SK-N-SH (cell line): ENCODE data around the gene CCDC30. TPM values are rescaled to one million over a fixed set of nuclear protein-coding genes. Genes with fewer than 3 reads are reported as not detected.

Source experiments
- CTCF ChIA-PET: fragments of 300-600, 350-600 bp; formaldehyde crosslinking; extraction: SDS; loops from one replicate; lab custom pipeline; 2021; lab: Yijun Ruan, JAX
- POLR2A ChIA-PET: fragments of 350-600 bp; sonication (Branson Sonifier 250); formaldehyde crosslinking; extraction: SDS; loops from one replicate; lab custom pipeline; 2020; ENCODE audit warnings: antibody characterized with exemption, inconsistent platforms; lab: Yijun Ruan, JAX
- DNase-seq: peaks from one replicate; pipeline ENCODE4 v3.0.0; 2012
- H2AFZ ChIP-seq: fragments of 200-600 bp; sonication (generic); 2 replicates; pipeline ENCODE4 v1.8.1; 2016; ENCODE audit warnings: antibody characterized with exemption, mild to moderate bottlenecking, low read depth
- H3F3A ChIP-seq: fragments of 200-600 bp; sonication (generic); replicated peaks from 2 replicates; pipeline ENCODE3; 2016; ENCODE audit warnings: antibody characterized with exemption, mild to moderate bottlenecking; ENCODE audit not compliant: insufficient read depth
- H3K27ac ChIP-seq, 2 experiments: fragments of 200-500 bp in 1 of 2; fragments of 200-600 bp in 1 of 2; sonication (Bioruptor generic) in 1 of 2; sonication (generic), shearing (Covaris generic) in 1 of 2; 2 replicates each; pipeline versions ENCODE4 v1.5.1 to v1.6.1; 2014 to 2016; ENCODE audit warnings: low read depth in 2 of 2, inconsistent platforms in 1 of 2, low read length in 1 of 2, mild to moderate bottlenecking in 1 of 2, mixed read lengths in 1 of 2
- H3K27me3 ChIP-seq: fragments of 200-600 bp; sonication (generic), shearing (Covaris generic); 2 replicates; pipeline ENCODE4 v1.6.1; 2016; ENCODE audit warnings: mixed run types; ENCODE audit not compliant: insufficient read depth
- H3K36me3 ChIP-seq, 2 experiments: fragments of 200-500 bp in 1 of 2; fragments of 200-600 bp in 1 of 2; sonication (Bioruptor generic) in 1 of 2; sonication (generic) in 1 of 2; replicated peaks in 1 of 2; 2 replicates each; pipeline versions ENCODE3 to v1.5.1; 2014 to 2016; ENCODE audit warnings: low read length in 1 of 2, mild to moderate bottlenecking in 1 of 2; ENCODE audit not compliant: insufficient read depth in 2 of 2, control insufficient read depth in 1 of 2
- H3K4me1 ChIP-seq, 2 experiments: fragments of 200-500 bp in 1 of 2; fragments of 200-600 bp in 1 of 2; sonication (Bioruptor generic) in 1 of 2; sonication (generic), shearing (Covaris generic) in 1 of 2; 2 replicates each; pipeline versions ENCODE4 v1.5.1 to v1.6.1; 2014 to 2016; ENCODE audit warnings: low read depth in 1 of 2, low read length in 1 of 2, mixed run types in 1 of 2; ENCODE audit not compliant: insufficient read depth in 2 of 2, control insufficient read depth in 1 of 2
- H3K4me2 ChIP-seq: fragments of 200-600 bp; sonication (generic), shearing (Covaris generic); 2 replicates; pipeline ENCODE4 v1.6.1; 2017; ENCODE audit warnings: mixed run types
- H3K4me3 ChIP-seq, 2 experiments: fragments of 200-500 bp in 1 of 2; fragments of 200-600 bp in 1 of 2; sonication (Bioruptor generic) in 1 of 2; sonication (generic), shearing (Covaris generic) in 1 of 2; 2 replicates each; pipeline versions ENCODE4 v1.5.1 to v1.8.1; 2014 to 2016; ENCODE audit warnings: low read depth in 2 of 2, inconsistent platforms in 1 of 2, low read length in 1 of 2, mild to moderate bottlenecking in 1 of 2, mixed read lengths in 1 of 2, moderate library complexity in 1 of 2
- H3K79me2 ChIP-seq: fragments of 200-600 bp; sonication (generic); 2 replicates; pipeline ENCODE4 v1.8.1; 2017; ENCODE audit warnings: mild to moderate bottlenecking; ENCODE audit not compliant: insufficient read depth
- H3K9ac ChIP-seq: fragments of 200-600 bp; sonication (generic); 2 replicates; pipeline ENCODE4 v1.6.1; 2017; ENCODE audit warnings: mixed run types
- H3K9me2 ChIP-seq: fragments of 200-600 bp; sonication (generic); 2 replicates; pipeline ENCODE4 v1.6.1; 2017; ENCODE audit warnings: mixed run types
- H3K9me3 ChIP-seq: fragments of 200-600 bp; sonication (generic); 2 replicates; pipeline ENCODE4 v1.6.1; 2017; ENCODE audit warnings: mixed run types, mild to moderate bottlenecking, moderate library complexity
- H4K20me1 ChIP-seq: fragments of 200-600 bp; sonication (generic); 2 replicates; pipeline ENCODE4 v1.6.1; 2017; ENCODE audit warnings: mild to moderate bottlenecking, mixed run types; ENCODE audit not compliant: insufficient read depth
- CTCF ChIP-seq: fragments of 200-600 bp; sonication (generic); IDR thresholded peaks from 2 replicates; pipeline ENCODE4 v1.6.1; 2017; ENCODE audit warnings: antibody characterized with exemption, mild to moderate bottlenecking, moderate library complexity
- FOSL2 ChIP-seq: IDR thresholded peaks from 2 replicates; pipeline ENCODE4 v1.4.0; 2012; ENCODE audit warnings: low read depth, mild to moderate bottlenecking, moderate library complexity, borderline replicate concordance
- GABPA ChIP-seq: IDR thresholded peaks from 2 replicates; pipeline ENCODE4 v1.4.0; 2012; ENCODE audit warnings: low read depth, mild to moderate bottlenecking
- GATA2 ChIP-seq: sonication (generic); formaldehyde crosslinking; IDR thresholded peaks from 2 replicates; pipeline ENCODE4 v1.5.0; 2020; ENCODE audit warnings: mild to moderate bottlenecking, missing genetic modification reagents
- MEF2A ChIP-seq: IDR thresholded peaks from 2 replicates; pipeline ENCODE4 v1.4.0; 2012; ENCODE audit warnings: low read depth, borderline replicate concordance
- MXI1 ChIP-seq: IDR thresholded peaks from 2 replicates; pipeline ENCODE4 v1.6.1; 2012; ENCODE audit warnings: mild to moderate bottlenecking, low read depth, low read length, improper control_type of control experiment
- NFIC ChIP-seq: IDR thresholded peaks from 2 replicates; pipeline ENCODE4 v1.4.0; 2012; ENCODE audit warnings: borderline replicate concordance
- RAD21 ChIP-seq: IDR thresholded peaks from 2 replicates; pipeline ENCODE4 v1.6.1; 2012; ENCODE audit warnings: mild to moderate bottlenecking, low read length
- REST ChIP-seq: IDR thresholded peaks from 2 replicates; pipeline ENCODE4 v1.6.1; 2012; ENCODE audit warnings: mild to moderate bottlenecking, low read depth, low read length, moderate library complexity
- RFX5 ChIP-seq: IDR thresholded peaks from 2 replicates; pipeline ENCODE4 v1.6.1; 2012; ENCODE audit warnings: mild to moderate bottlenecking, improper control_type of control experiment, low read length
- RXRA ChIP-seq: IDR thresholded peaks from 2 replicates; pipeline ENCODE4 v1.4.0; 2012; ENCODE audit warnings: low read depth, mild to moderate bottlenecking, borderline replicate concordance
- SIN3A ChIP-seq: IDR thresholded peaks from 2 replicates; pipeline ENCODE4 v1.6.1; 2012; ENCODE audit warnings: low read depth, mild to moderate bottlenecking, low read length, moderate library complexity, borderline replicate concordance
- SMC3 ChIP-seq: IDR thresholded peaks from 2 replicates; pipeline ENCODE4 v1.6.1; 2012; ENCODE audit warnings: low read depth, low read length, improper control_type of control experiment
- USF1 ChIP-seq: IDR thresholded peaks from 2 replicates; pipeline ENCODE4 v1.4.0; 2012; ENCODE audit warnings: low read depth, borderline replicate concordance
- YY1 ChIP-seq: IDR thresholded peaks from 2 replicates; pipeline ENCODE4 v1.4.0; 2012; ENCODE audit warnings: low read depth, mild to moderate bottlenecking
- WGBS: methylation state at CpG from one replicate; pipeline ENCODE4 v1.1.6; 2017; ENCODE audit warnings: low lambda C conversion rate; 5-methylcytosine and 5-hydroxymethylcytosine counted together
- polyA plus RNA-seq, 3 experiments: library from polyadenylated mRNA; depleted of rRNA; stranded (reverse); fragments of >200 nt; gene quantifications; 2 replicates each; pipeline ENCODE4 v1.2.3, GENCODE V29; 2012
- TF ChIP-seq, protein P1 (sequence below): IDR thresholded peaks from 2 replicates; pipeline ENCODE4; 2012
- TF ChIP-seq, protein P2 (sequence below): fragments of 150-350 bp; IDR thresholded peaks from 2 replicates; pipeline ENCODE4 v1.6.1; 2016; ENCODE audit warnings: mild to moderate bottlenecking, low read depth, low read length

Gene CCDC30
- polyA plus RNA-seq, 1 of the 3 experiments (the other 2 are of a cell fraction), result 0.94 TPM

- ChIA-PET POLR2A (no interaction called here), CTCF (interaction anchor here (1.3 kb wide), 1 partner anchor 19 kb away, joined by 5 read pairs; no protein-coding TSS in a partner anchor)
- no peak for TF ChIP-seq RXRA
- no peak for TF ChIP-seq SIN3A
- no peak for TF ChIP-seq FOSL2
- Histone ChIP-seq H3K9me3 (no peaks in the 10 kb centered on the region), H3K27ac (no peak overlapping the region), H3K4me1 (no peaks in the 10 kb centered on the region), H3K9me2 (no peaks in the 10 kb centered on the region), H3K4me2 (no peak overlapping the region), H4K20me1 (no peaks in the 10 kb centered on the region), H2AFZ (no peak overlapping the region), H3K9ac (no peak overlapping the region), H3F3A (no peaks in the 10 kb centered on the region), H3K79me2 (no peaks in the 10 kb centered on the region), H3K4me3 (no peak overlapping the region), H3K36me3 (no peaks in the 10 kb centered on the region), H3K27me3 (no peaks in the 10 kb centered on the region; the same call in 1 of the 2 replicates)
- 82% methylated on average over 4 of the region's 4 CpGs for WGBS
- DNase-seq, result no peak
Observed at GRCh38 chr1:42432714-42433113, 30.4 kb upstream of the CCDC30 start.

DNA sequence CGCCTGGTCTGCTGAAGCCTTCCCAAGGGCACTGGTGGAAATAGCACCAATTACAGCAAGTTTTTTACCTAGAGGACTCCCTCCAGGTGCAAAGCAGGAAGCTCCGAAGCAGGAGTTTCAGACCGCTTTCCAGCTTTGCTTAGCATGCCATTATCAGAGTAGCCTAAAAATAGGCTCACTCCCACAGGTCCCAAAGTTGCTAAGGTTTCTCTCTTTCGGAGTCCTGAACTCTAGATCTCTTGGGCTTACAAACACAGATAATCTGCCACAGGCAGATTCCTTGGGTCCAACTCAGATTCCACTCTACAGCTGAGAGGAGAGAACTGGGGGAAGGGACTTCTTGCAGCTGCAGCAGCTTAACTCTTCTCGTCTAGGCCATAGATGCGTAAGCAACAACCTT is 29.7 kb upstream of the CCDC30 start:
- Histone ChIP-seq H3K79me2 (no peaks in the 10 kb centered on the region), H3K27ac (no peak overlapping the region), H3F3A (no peaks in the 10 kb centered on the region), H4K20me1 (no peaks in the 10 kb centered on the region), H3K9me2 (no peaks in the 10 kb centered on the region), H2AFZ (no peak overlapping the region)
- TF ChIP-seq RFX5 (no peak), NFIC (no peak), RAD21 (no peak), CTCF (no peak), SMC3 (no peak), GATA2 (no peak), GABPA (no peak), MEF2A (no peak), YY1 (no peak), REST (no peak), MXI1 (no peak), USF1 (no peak)
- TF ChIP-seq, protein P1, sequence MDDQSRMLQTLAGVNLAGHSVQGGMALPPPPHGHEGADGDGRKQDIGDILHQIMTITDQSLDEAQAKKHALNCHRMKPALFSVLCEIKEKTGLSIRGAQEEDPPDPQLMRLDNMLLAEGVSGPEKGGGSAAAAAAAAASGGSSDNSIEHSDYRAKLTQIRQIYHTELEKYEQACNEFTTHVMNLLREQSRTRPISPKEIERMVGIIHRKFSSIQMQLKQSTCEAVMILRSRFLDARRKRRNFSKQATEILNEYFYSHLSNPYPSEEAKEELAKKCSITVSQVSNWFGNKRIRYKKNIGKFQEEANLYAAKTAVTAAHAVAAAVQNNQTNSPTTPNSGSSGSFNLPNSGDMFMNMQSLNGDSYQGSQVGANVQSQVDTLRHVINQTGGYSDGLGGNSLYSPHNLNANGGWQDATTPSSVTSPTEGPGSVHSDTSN, result no peak
- TF ChIP-seq, protein P2, sequence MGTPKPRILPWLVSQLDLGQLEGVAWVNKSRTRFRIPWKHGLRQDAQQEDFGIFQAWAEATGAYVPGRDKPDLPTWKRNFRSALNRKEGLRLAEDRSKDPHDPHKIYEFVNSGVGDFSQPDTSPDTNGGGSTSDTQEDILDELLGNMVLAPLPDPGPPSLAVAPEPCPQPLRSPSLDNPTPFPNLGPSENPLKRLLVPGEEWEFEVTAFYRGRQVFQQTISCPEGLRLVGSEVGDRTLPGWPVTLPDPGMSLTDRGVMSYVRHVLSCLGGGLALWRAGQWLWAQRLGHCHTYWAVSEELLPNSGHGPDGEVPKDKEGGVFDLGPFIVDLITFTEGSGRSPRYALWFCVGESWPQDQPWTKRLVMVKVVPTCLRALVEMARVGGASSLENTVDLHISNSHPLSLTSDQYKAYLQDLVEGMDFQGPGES, result no peak
- TF ChIP-seq, all 33 proteins: peak for 0
- H3K36me3 ChIP-seq, result no peaks in the 10 kb centered on the region
- no peaks in the 10 kb centered on the region; the same call in 1 of the 2 replicates for H3K27me3 ChIP-seq
- no peaks in the 10 kb centered on the region for H3K4me1 ChIP-seq
- CTCF ChIA-PET, result interaction anchor here (1.3 kb wide), 1 partner anchor 18 kb away, joined by 5 read pairs; no protein-coding TSS in a partner anchor
- H3K9me3 ChIP-seq, result no peaks in the 10 kb centered on the region
- no peak overlapping the region for H3K4me2 ChIP-seq
- WGBS, result 71% methylated on average over 5 of the region's 6 CpGs
- H3K4me3 ChIP-seq, result no peak overlapping the region
- POLR2A ChIA-PET, result no interaction called here
- no peak for DNase-seq
- H3K9ac ChIP-seq, result no peak overlapping the region
